Fibroblast of lung (primary cell): Measurements from ENCODE around the gene RETREG1. TPM values are rescaled to one million over a fixed set of nuclear protein-coding genes. Genes with fewer than 3 reads are reported as not detected.
"Not testable (repeated sequence)": the region's sequence is repeated elsewhere in the genome, so short reads cannot be mapped to it uniquely, and the experiment has no call there.

Experiments used
- DNase-seq, 2 donors: peaks; one replicate each; pipeline versions ENCODE4 v3.0.0 to v3.0.0-alpha.2; 2010; ENCODE audit warnings: low read depth in 2 of 2
- H2AFZ ChIP-seq: 2 replicates; pipeline ENCODE4 v1.5.1; 2012; ENCODE audit warnings: low read length, control low read depth, inconsistent platforms
- H3K27ac ChIP-seq: 2 replicates; pipeline ENCODE4 v1.5.1; 2011; ENCODE audit warnings: low read length, control low read depth; ENCODE audit not compliant: insufficient read depth
- H3K27me3 ChIP-seq: 2 replicates; pipeline ENCODE4 v1.5.1; 2011; ENCODE audit warnings: mild to moderate bottlenecking, low read length; ENCODE audit not compliant: control insufficient read depth, insufficient read depth
- H3K36me3 ChIP-seq: 2 replicates; pipeline ENCODE4 v1.5.1; 2011; ENCODE audit warnings: low read length; ENCODE audit not compliant: control insufficient read depth, insufficient read depth
- H3K4me1 ChIP-seq: 2 replicates; pipeline ENCODE4 v1.5.1; 2011; ENCODE audit warnings: low read length; ENCODE audit not compliant: control insufficient read depth, insufficient read depth; ENCODE audit errors: extremely low read depth
- H3K4me2 ChIP-seq: 2 replicates; pipeline ENCODE4 v1.5.1; 2011; ENCODE audit warnings: low read length, control low read depth; ENCODE audit not compliant: insufficient read depth; ENCODE audit errors: extremely low read depth
- H3K4me3 ChIP-seq, 4 experiments: fragments of 200-600 bp in 1 of 4; sonication (generic) in 1 of 4; replicated peaks in 1 of 4; 2 replicates each; pipeline ENCODE4 v1.5.1; 2011 to 2016; ENCODE audit warnings: low read length in 4 of 4, low read depth in 3 of 4, mild to moderate bottlenecking in 3 of 4, control low read depth in 2 of 4, inconsistent platforms in 1 of 4, mixed read lengths in 1 of 4; ENCODE audit not compliant: insufficient read depth in 1 of 4; ENCODE audit errors: control extremely low read depth in 1 of 4
- H3K79me2 ChIP-seq: 2 replicates; pipeline ENCODE4 v1.5.1; 2012; ENCODE audit warnings: mild to moderate bottlenecking, low read length, inconsistent platforms; ENCODE audit not compliant: control insufficient read depth, insufficient read depth
- H3K9ac ChIP-seq: 2 replicates; pipeline ENCODE4 v1.5.1; 2011; ENCODE audit warnings: mild to moderate bottlenecking, low read length, control low read depth; ENCODE audit not compliant: insufficient read depth
- H3K9me3 ChIP-seq: 2 replicates; pipeline ENCODE4 v1.5.1; 2012; ENCODE audit warnings: low read depth, low read length; ENCODE audit not compliant: control insufficient read depth, insufficient read depth
- H4K20me1 ChIP-seq: 2 replicates; pipeline ENCODE4 v1.5.1; 2011; ENCODE audit warnings: low read length; ENCODE audit not compliant: control insufficient read depth, insufficient read depth; ENCODE audit errors: extremely low read depth
- CTCF ChIP-seq, 2 donors: IDR thresholded peaks in 1 of 2; conservative IDR thresholded peaks in 1 of 2; 1 replicate in 1 of 2; 2 replicates in 1 of 2; pipeline ENCODE4 v1.5.1; 2011 to 2012; ENCODE audit warnings: low read length in 2 of 2, control low read depth in 1 of 2, inconsistent platforms in 1 of 2, low read depth in 1 of 2, mild to moderate bottlenecking in 1 of 2
- EZH2 ChIP-seq: IDR thresholded peaks from 2 replicates; pipeline ENCODE4 v1.5.1; 2012; ENCODE audit warnings: low read length, control low read depth, mild to moderate bottlenecking; ENCODE audit errors: missing control alignments
- polyA plus RNA-seq, 2 donors: library from polyadenylated mRNA; depleted of rRNA in 1 of 2; stranded (reverse) in 1 of 2; unstranded in 1 of 2; fragments of >200 nt; gene quantifications; 2 replicates each; pipeline ENCODE4 v1.2.1, GENCODE V29; 2011 to 2012; ENCODE audit warnings: missing spikeins in 1 of 2
- total RNA-seq: library from RNA; depleted of rRNA; stranded (reverse); fragments of >200 nt; gene quantifications from 2 replicates; pipeline ENCODE4 v1.2.1, GENCODE V29; 2014

Gene RETREG1
- total and polyA plus RNA-seq, 2 donors (not counting 1 experiment from before 2014, with no cell fraction given) = 0.41 to 0.99 TPM

DNA sequence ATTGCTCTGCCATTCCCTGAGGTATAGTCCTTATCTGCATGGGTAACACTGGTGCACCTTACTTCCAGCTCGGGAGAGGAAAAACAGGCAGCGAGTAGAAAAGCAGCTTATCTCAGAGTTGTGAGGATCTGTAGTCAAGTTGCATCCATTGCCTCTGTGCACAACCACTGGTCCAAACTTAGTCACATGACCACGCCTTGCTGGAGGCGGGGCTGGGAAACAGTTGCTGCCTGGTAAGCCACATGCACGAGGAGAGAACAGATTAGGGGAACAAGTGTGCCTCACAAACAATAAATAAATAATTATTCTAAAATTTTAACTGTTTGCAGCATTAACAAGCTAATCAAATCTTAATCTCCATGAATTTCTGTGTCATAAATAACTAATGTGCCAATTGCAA, 169.8 kb downstream of the RETREG1 start:
- Histone ChIP-seq H3K9me3 (no peaks in the 10 kb centered on the region), H3K4me1 (no peaks in the 10 kb centered on the region), H3K27me3 (no peaks in the 10 kb centered on the region), H2AFZ (no peak overlapping the region), H3K9ac (no peak overlapping the region), H3K36me3 (peaks cover 10% of the 10 kb centered on the region), H3K4me3 (no peak overlapping the region), H3K27ac (no peak overlapping the region), H3K4me2 (no peak overlapping the region), H4K20me1 (no peaks in the 10 kb centered on the region), H3K79me2 (no peaks in the 10 kb centered on the region)
- no peak for DNase-seq
- no peak for TF ChIP-seq EZH2
- no peak for TF ChIP-seq CTCF (conservative IDR thresholded peaks at IDR 0.05 in 1 of 2, IDR thresholded peaks at IDR 0.05 in 1 of 2; ENCODE audit: low read depth in 1 of 2, low read length in 2 of 2)

GRCh38 chr5:16437977-16438376, 178.8 kb downstream of the RETREG1 start:
- TF ChIP-seq CTCF (conservative IDR thresholded peaks at IDR 0.05 in 1 of 2, IDR thresholded peaks at IDR 0.05 in 1 of 2; ENCODE audit: low read depth in 1 of 2, low read length in 2 of 2) (no peak), EZH2 (no peak)
- H3K27ac ChIP-seq = no peak overlapping the region
- H3K4me2 ChIP-seq = no peak overlapping the region
- no peaks in the 10 kb centered on the region for H3K27me3 ChIP-seq
- H2AFZ ChIP-seq = no peak overlapping the region
- H3K79me2 ChIP-seq = no peaks in the 10 kb centered on the region
- H3K9me3 ChIP-seq = no peaks in the 10 kb centered on the region
- no peak for DNase-seq
- H3K9ac ChIP-seq = no peak overlapping the region
- H4K20me1 ChIP-seq = no peaks in the 10 kb centered on the region
- H3K4me1 ChIP-seq = no peaks in the 10 kb centered on the region
- no peak overlapping the region for H3K4me3 ChIP-seq
- no peaks in the 10 kb centered on the region for H3K36me3 ChIP-seq

DNA sequence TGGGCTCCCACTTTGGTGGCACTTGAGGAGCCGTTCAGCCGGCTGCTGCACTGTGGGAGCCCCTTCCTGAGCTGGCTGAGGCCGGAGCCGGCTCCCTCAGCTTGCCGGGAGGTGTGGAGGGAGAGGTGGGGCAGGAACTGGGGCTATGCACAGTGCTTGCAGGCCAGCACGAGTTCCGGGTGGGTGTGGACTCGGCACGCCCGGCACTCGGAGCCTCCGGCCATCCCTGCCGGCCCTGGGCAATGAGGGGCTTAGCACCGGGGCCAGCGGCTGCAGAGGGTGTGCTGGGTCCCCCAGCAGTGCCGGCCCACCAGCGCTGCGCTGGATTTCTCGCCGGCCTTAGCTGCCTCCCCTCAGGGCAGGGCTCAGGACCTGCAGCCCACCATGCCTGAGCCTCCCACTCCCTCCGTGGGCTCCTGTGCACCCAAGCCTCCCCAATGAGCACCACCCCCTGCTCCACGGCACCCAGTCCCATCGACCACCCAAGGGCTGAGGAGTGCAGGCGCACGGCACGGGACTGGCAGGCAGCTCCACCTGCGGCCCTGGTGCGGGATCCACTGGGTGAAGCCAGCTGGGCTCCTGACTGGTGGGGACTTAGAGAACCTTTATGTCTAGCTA, 180.6 kb downstream of the RETREG1 start:
- H3K9ac ChIP-seq, H3K79me2 ChIP-seq, DNase-seq, H3K4me3 ChIP-seq, H4K20me1 ChIP-seq, H3K4me1 ChIP-seq, H3K9me3 ChIP-seq, H3K36me3 ChIP-seq, H3K4me2 ChIP-seq, H2AFZ ChIP-seq, H3K27ac ChIP-seq, H3K27me3 ChIP-seq: not testable (repeated sequence)
